NCI-H1417 (cell line): ENCODE results near the gene ADA.

Source experiments
- DNase-seq, 3 experiments: peaks; one replicate each; lab custom pipeline; 2025; lab: John Stamatoyannopoulos, UW

ADA gene

DNA sequence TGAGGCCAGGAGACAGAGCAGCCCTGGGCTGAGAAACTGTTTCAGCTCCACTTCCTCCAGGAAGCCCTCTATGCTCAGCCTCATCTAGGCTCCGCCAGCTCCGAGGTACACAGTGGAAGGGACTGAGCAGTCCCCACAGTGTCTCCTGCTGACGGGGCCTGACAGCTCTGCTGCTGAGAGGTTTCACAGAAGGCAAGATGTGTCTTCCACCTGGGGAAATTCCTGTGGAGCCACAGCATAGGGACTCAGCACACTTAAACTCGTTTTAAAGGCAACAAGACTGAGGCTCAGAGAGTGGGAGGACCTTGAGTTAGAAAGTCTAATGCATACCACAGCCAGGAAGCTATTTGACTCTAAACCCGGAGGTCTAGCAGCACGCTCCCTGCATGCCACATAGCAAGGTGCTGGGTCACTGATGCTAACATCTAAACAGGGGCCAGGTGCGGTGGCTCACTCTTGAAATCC is 6.8 kb downstream of the ADA start:
- no peak for DNase-seq

DNA sequence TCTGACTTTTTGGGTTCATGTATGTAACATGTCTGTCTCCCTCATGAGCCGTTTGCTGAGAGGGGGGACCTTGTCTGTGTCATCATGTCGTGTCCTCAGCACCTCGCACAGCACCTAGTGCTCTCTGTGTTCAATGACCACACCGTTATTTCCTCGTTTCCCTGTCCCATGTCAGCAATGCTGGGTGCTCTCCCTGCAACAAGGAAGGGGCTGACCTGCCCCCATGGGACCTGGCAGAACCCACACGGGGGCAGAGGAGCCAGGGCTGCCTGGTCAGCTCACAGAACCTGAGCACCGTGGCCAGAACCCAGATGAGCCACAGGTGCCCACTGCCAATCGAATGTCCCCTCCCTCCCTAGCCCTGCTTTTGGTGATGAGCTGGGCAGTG is 7.3 kb downstream of the ADA start:
- DNase-seq, result no peak

DNA sequence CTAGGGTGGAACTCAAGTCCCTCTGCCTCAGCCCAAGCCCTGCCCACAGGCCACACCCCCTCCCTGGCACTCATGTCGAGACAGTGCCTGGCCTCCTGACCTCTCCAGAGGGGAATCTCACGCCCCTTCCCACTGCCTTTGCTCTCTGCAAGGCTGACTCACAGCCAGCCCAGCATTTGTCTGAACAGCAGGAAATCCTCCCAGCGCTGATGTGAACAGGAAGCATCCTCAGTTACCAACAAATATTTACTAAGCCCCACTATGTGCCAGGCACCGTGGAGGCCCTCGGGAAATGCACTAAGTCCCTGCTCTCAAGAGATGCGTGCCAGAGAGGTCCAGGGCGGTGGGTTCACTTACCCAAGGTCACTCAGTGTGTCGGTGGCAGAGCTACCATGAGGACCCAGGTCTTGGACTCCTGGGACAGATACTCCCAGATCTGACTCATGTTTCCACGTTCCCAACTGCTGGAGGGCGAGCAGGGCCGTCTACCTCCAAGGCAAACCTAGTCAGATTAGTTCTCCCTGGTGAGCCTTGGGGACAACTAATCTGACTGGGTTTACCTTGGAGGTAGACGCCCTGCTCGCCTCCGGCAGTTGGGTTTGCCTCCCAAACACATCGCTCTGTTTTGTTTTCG is 7.8 kb downstream of the ADA start:
- DNase-seq, result no peak

DNA sequence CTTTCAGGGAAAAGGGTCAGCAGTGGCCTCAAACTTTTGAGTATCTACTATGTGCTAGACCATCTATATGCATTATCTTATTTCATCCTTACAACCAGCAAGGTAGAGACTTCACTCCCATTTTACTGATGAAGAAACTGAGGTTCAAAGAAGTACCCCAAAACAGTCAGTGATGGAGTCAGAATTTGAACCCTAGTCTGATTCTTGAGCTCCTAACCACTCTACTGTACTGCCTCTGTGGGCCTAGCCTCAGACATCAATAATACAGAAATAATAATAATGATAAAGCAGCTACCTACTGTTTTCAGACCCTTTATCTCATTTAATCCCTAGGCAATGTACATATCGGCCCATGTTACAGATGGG is 8.4 kb downstream of the ADA start:
- no peak for DNase-seq

DNA sequence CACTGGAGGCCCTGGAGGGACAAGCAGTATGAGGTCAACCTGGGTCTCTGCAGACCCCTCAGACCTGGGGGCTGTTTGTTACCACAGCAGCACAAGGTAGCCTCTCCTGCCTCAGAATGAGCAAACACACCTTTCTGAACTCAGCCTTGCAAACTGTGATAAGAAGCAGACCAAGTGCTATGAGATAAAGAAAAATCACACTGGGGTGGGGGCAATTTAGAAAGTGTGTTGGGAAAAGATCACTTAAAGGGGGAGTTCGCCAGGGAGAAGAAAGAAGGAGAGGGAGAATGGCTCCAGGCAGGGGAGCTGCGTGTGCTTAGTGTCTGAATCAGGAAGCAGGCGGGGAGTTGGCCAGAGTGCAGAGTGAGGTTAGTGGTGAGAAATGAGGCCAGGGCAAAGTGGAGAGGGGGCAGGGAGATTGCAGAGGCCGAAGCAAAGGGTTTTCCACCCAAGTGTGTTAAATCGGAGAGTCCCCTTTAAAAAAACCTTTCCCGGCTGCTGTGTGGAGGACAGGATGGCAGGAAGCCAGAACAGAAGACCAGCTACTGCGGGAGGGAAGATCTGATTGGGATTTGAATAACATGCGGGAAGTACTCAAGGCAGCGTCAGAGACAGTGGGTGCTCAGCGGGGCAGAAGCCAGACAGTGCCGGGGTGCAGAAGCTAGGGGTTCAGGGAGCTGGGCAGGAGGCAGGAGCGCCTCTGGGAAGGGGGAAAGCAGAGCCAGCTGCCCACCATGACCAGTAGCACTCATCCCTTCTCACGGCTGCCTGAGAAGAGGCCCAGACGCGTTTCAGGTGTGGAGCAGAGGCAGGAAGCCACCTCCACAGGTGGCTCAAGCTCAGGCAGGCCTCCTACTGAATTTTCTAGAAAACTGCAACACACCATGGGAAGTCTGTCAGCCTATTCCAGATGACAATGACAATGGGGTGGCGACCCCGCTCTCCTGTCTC is 9.0 kb downstream of the ADA start:
- peak in 2 of 3 experiments; percentile 66 to 78 for DNase-seq

DNA sequence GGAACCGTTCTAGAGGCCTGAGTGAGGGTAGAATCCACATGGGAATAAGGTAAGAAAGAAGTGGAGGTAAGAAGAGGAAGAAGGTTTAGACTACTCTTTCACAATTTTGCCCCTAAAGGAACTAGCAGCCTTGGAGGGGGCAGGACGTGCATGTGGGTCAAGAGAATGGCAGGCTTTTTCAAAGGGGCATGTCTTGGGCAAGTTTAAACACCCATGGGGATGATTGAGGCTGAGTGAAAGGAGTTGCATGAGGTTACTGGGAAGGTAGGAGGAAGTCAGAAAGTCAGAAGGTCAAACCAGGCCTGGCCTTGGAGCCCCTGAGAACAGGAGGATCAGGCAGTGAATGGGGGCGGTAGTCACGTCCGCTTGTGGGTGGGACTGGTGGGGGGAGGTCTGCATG is 10.2 kb downstream of the ADA start:
- no peak for DNase-seq

DNA sequence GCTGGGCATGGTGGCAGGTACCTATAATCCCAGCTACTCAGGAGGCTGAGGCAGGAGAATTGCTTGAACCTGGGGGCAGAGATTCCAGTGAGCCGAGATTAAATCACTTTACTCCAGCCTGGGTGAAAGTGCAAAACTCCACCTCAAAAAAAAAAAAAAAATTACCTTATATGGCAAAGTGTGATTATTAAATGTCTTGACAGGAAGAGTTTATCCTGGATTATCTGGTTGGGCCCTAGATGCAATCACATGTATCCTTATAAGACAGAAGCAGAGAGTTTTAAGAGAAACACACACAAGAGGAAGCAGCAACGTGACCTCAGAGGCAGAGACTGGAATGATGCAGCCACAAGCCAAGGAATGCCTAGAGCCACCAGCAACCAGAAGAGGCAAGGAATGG is 11.0 kb downstream of the ADA start:
- no peak for DNase-seq

DNA sequence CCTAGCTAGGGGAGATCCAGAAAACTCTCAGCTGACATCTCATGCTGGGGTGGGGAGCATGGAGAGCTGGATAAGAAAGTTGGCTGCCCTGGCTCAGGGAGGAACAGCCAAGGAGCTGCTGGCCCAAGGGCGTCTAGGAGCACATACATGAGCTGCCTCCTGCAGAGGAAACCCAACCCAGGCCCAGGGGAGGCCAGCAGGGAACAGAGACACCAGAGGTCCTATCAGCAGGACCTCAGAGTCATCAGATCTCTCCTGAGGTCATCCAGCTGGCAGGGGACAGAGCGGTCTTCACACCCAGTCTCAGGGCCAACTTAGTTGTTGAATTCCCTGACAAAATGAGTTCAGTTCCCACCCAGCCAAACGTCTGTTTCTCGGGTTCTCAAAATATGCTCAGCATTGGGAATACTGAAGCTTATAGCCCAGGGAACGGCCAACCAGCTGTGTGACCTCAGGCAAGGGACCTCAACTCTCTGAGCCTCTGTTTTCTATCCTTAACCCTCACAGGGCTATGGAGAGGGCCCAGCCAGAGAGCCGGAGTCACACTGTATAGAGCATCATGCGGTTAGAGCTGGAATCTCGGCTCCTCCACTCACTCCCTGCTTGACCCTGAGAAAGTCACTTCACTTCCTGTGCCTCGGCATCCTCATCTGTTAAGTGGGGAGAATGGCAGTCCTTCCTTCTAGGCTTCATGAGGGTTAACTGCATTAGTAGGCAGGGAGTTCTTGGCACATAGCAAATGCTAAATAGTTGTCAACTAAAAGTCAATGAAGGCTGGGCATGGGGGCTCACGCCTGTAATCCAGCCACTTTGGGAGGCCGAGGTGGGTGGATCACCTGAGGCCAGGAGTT is 13.8 kb downstream of the ADA start:
- no peak for DNase-seq

DNA sequence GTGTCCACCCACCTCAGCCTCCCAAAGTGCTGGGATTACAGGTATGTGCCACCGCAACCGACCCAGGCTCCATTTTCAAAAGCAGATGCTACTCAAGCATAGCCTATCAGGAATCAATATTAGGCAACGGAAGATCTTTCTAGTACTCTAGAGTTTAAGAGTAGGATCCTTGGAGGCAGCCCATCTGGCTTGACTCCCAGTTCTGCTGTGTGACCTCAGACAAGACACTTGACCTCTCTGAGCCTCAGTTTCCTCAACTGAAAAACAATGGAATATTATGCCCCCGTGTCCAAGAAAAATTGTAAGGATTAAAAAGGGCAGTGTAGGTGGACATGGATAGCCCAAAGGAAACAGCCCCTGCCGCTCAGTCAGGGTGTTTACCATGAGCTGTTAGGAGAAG is 14.5 kb downstream of the ADA start:
- DNase-seq, result no peak

DNA sequence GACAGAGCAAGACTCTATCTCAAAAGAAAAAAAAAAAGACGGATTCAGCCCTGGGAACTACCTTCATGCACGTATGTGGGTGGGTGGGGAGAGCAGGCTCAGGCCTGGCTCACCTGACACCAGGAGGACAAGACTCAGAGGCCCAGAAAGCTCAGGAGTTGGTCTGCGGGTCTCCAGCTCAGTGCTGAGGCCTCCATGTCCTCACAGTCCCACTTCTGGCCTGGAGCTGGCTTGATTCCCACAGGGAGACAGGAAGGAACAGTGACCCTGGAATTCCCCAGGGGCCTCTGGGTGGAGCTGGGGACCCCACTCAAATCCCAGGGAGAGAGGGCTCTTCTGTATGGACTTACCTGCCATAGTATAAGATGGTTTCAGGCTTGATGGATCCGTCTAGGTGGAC is 15.6 kb downstream of the ADA start:
- DNase-seq, result no peak

DNA sequence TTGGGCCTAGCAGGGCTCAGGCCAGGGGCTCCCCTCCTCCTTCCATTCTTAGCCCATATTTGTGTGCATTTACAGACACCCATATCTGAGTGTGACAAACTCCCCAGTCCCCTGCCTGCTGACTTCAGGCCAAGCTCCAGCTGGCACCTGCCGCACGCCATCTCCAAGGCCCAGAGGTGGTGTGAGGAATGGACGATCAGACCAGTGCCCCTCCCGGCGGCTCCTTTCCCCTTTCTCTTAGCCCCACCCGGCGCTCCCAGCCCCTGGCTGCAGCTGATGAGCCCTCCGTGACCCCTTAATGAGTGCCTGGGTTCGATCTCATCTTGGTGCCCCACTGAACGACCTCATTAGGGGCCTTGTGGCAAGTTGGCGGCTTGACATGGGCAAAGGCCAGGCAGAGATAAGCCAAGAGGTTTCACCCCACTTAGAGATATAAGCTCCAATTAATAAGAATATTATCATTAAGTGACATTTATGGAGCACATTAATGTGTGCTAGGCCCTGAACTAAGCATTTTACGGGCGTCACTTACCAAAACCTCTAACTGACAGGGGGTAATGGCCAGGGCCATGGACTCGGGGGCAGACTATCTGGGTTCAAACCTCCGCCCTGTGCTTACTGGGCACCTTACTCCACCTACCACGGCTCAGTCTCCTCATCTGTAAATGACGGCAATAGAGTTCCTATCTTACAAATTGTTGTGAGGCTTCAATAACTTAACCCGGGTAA is 17.5 kb downstream of the ADA start:
- no peak for DNase-seq

DNA sequence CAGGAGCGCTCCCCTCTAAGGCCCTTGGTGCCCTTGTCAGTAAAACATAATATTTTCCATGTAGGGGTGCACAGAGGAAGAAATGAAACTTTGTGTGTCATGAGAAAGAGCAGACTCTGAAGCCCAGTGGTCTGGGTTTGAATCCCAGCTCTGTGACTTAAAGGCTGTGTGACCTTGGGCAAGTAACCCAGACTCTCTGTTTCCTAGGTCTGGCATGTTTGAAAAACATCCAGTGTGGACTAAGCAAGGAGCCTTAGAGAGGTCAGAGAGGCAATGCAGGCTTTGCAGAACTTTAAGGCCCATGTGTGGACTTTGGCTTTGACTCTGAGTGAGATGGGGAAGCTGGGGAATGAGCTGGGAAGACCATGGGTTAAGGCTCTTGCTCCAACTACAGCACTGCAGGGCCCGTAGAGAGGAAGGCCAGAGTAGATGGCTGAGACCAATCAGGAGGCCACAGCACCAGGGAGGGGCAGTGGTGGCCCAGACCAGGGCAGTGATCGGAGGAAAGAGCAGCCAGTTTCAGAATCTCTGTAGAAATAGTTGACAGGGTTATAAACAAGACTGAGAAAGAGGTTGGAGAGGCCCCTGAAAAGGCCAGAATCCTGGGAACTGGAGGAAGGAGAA is 18.2 kb downstream of the ADA start:
- no peak for DNase-seq

DNA sequence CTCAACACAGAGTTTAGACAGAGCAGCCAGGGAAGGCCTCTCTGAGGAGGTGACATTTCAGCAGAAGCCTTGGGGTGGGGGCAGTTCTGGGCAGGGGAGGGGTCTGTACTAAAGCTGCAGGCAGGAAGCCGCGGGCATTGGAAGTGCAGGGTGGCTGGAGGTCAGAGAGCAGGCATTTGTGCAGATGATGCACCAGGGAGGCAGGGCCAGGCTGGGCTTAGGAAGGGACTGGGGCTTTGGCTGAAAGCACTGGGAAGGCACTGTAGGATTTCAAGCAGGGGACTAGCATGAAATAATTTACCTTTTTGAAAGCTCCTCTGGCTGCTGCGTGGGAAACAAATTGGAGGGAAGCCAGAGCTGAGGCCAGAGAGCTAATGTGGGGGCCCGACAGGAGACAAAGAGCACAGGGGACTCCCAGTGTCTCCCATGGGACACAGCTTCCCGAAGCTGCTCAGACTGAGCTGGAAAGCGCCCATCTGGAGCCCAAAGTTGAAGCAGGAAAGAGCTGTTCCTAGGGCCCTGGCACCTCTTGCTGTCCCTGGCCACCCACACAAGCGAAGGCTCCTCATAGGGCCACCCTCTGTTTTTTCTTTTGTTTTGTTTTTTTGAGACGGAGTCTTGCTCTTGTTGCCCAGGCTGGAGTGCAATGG is 19.3 kb downstream of the ADA start:
- DNase-seq, result no peak

DNA sequence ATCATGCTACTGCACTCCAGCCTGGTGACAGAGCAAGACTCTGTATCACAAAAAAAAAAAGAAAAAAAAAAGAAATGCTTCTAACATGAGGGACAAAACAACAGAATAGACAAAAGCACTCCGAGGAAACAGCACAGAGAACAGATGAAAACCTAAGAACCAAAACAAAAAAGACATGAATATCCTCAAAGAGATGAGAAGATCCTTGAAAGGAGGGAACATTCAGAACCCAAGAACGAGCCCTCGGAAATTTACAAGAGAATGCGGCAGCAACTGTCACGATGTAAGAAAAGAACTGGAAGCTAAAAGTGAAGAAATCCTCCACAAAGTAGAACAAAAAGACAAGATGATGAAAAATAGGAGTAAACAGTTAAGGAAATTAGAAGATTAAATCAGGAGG is 21.2 kb downstream of the ADA start:
- no peak for DNase-seq

DNA sequence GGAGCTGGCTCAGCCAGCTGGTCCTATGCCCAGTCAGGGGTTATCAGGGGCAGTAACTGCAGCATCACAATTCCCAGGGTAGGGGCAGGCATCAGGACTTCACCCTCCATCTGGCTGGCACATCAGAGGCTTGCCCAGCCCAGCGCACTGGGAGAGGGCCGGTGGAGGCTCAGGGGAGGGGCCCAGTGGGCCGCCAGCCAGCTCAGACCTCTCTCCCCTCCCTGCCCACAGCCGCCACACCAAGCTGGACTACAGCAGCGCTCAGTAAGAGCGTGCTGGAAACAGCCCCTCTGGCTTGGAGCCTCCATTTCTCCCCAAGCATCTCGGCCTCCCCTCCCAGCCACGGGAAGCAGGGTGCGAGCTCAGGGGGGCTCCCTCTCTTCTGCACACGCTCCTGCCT is 22.0 kb downstream of the ADA start:
- no peak for DNase-seq

DNA sequence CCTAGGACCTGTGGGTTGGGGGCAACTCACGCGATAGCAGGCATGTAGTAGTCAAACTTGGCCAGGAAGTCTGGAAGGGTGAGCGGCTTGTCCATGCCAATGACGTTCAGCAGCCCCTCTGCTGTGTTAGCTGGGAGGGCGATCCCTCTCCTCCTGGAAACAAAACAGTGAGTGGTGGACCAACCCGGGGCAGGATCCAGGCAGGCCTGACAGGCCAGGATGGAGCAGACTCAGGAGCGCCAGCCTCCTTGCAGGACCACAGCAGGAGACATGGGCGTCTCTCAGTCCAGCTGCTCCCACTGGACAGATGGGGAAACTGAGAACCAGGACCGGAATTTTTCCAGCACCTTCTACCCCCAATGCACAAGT is 22.5 kb downstream of the ADA start:
- DNase-seq, result no peak

DNA sequence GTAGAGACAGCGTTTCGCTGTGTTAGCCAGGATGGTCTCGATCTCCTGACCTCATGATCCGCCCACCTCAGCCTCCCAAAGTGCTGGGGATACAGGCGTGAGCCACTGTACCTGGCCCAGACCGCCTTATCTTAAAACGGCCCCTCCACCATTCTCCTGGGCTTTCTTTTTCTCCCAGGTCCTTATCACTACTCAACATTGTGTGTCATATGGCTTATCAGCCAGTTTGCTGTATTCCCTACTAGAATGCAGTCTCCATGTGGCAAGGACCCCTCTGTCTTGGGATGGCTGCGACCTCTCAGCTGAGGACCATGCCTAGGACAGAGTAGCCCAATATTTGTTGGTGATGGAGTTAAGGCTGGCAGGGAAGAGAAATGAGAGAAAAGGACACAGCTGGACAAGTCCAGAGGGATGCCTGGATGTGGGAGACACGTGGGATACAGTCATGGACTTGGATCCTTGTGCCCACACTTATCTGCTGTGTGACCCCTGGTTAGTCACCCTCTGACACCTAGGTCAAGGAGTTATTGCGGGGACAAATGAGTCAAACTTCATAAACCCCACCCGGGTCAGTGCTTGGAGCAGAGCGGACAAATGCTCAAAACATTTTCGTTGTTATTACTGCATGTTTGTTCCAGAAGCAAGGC is 24.0 kb downstream of the ADA start:
- no peak for DNase-seq

DNA sequence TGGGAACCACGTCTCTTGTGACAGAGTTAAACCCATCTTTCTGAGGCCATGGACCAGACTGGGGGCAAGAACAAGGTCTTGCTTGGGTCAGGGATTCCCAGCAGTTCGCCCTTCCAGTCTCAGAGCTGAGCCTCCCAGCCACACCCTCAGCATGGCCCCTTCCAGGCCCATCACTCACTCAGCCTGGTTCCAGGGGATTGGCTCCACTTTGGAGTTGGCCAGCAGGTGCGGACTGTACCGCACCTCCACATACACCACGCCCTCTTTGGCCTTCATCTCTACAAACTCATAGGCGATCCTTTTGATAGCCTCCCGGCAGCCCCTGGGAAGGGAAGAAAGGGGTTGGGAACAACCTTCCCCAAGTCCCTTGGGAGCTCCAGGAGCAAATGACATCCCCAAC is 25.2 kb downstream of the ADA start:
- DNase-seq, result no peak

DNA sequence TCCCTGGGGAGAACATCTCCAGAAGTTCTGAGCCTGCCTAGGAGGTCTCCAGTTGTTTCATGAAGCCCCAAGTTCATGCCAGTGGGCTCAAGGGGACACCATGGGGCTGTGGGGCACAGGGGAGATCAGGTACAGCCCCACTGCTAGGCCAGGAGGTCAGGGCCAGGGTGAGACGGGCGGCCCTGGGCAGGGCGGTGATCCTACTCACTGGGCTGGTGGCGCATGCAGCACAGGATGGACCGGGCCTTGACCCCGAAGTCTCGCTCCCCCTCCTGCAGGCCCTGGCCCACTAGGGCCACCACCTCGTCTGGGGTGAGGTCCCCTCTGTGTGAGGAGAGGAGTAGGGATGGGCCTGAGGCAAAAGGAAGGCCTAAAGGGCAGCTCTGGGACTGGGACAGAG is 26.1 kb downstream of the ADA start:
- DNase-seq, result no peak

DNA sequence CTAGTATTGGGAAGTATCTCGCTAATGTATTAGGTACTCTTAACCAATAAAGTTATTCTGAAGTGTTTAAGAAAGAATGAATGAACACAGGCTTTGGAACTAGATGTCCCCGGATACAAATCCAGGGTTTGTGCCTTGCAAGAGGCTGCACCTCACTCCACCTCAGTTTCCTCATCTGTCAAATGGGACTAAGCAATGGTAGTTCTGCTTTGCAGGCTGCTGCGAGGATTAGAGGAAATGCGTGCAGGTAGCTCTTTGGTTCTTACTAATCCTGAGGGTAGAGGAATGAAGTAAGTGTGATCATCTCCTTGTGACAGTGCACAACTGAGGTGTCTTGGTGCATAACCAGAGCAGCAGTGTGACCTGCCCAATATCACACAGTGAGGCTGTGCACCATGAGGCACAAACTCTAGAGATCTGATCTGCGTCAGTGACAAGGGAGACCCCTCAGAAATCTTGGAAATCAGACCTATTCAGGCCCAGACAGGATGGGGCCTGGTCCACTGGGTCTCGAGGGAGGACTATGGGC is 26.7 kb downstream of the ADA start:
- no peak for DNase-seq
